ENCODE measurements around the gene LSM14B.

- TF ChIP-seq CTCF (IDR thresholded peaks at IDR 0.05 in 2 of 3, conservative IDR thresholded peaks at IDR 0.05 in 1 of 3; ENCODE audit: borderline replicate concordance in 1 of 3, insufficient read depth in 1 of 3, low read depth in 2 of 3, low read length in 2 of 3) = no peak
- TF ChIP-seq, protein P1, sequence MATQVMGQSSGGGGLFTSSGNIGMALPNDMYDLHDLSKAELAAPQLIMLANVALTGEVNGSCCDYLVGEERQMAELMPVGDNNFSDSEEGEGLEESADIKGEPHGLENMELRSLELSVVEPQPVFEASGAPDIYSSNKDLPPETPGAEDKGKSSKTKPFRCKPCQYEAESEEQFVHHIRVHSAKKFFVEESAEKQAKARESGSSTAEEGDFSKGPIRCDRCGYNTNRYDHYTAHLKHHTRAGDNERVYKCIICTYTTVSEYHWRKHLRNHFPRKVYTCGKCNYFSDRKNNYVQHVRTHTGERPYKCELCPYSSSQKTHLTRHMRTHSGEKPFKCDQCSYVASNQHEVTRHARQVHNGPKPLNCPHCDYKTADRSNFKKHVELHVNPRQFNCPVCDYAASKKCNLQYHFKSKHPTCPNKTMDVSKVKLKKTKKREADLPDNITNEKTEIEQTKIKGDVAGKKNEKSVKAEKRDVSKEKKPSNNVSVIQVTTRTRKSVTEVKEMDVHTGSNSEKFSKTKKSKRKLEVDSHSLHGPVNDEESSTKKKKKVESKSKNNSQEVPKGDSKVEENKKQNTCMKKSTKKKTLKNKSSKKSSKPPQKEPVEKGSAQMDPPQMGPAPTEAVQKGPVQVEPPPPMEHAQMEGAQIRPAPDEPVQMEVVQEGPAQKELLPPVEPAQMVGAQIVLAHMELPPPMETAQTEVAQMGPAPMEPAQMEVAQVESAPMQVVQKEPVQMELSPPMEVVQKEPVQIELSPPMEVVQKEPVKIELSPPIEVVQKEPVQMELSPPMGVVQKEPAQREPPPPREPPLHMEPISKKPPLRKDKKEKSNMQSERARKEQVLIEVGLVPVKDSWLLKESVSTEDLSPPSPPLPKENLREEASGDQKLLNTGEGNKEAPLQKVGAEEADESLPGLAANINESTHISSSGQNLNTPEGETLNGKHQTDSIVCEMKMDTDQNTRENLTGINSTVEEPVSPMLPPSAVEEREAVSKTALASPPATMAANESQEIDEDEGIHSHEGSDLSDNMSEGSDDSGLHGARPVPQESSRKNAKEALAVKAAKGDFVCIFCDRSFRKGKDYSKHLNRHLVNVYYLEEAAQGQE (IDR thresholded peaks at IDR 0.05; ENCODE audit: low read depth) = no peak
- no peak for TF ChIP-seq EZH2 (IDR thresholded peaks at IDR 0.05)
- no peak for TF ChIP-seq POLR2A (IDR thresholded peaks at IDR 0.05; ENCODE audit: borderline replicate concordance, extremely low read depth, insufficient read depth, insufficient read length)
- TF ChIP-seq ZNF274 (IDR thresholded peaks at IDR 0.05; ENCODE audit: low read depth, low read length) = no peak
- TF ChIP-seq CEBPB (IDR thresholded peaks at IDR 0.05; ENCODE audit: low read depth) = no peak
- TF ChIP-seq TCF7L2 (IDR thresholded peaks at IDR 0.05; ENCODE audit: borderline replicate concordance, extremely low read depth, insufficient read depth, insufficient read length) = no peak
- TF ChIP-seq, protein P2, sequence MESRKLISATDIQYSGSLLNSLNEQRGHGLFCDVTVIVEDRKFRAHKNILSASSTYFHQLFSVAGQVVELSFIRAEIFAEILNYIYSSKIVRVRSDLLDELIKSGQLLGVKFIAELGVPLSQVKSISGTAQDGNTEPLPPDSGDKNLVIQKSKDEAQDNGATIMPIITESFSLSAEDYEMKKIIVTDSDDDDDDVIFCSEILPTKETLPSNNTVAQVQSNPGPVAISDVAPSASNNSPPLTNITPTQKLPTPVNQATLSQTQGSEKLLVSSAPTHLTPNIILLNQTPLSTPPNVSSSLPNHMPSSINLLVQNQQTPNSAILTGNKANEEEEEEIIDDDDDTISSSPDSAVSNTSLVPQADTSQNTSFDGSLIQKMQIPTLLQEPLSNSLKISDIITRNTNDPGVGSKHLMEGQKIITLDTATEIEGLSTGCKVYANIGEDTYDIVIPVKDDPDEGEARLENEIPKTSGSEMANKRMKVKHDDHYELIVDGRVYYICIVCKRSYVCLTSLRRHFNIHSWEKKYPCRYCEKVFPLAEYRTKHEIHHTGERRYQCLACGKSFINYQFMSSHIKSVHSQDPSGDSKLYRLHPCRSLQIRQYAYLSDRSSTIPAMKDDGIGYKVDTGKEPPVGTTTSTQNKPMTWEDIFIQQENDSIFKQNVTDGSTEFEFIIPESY (IDR thresholded peaks at IDR 0.05; ENCODE audit: extremely low read depth, insufficient replicate concordance, low read length) = no peak
- no peak for TF ChIP-seq CBX3 (IDR thresholded peaks at IDR 0.05; ENCODE audit: low read depth)
- TF ChIP-seq ATF3 (IDR thresholded peaks at IDR 0.05) = no peak
- no peak for TF ChIP-seq SIN3A (IDR thresholded peaks at IDR 0.05; ENCODE audit: low read depth)
- no peak for TF ChIP-seq EGR1 (IDR thresholded peaks at IDR 0.05; ENCODE audit: low read depth)
- TF ChIP-seq SP1 (IDR thresholded peaks at IDR 0.05; ENCODE audit: low read depth) = no peak
Observed at GRCh38 chr20:62174870-62175624, 52.8 kb downstream of the LSM14B start.
